HG02885 (cell line): ENCODE measurements around the gene ABCC11.
A peak's percentile ranks its signal among the peaks of the same experiment; 100 is the strongest.
"Not testable (repeated sequence)": the region's sequence is repeated elsewhere in the genome, so short reads cannot be mapped to it uniquely, and the experiment has no call there.

Source experiments
- ATAC-seq: cut with Tn5 transposase; IDR thresholded peaks from one replicate; pipeline ENCODE4 v1.9.1; 2021; ENCODE audit warnings: mild to moderate bottlenecking; ENCODE audit not compliant: unreplicated experiment, poor library complexity

ABCC11 gene

GRCh38 chr16:48204825-48205151, 42.6 kb downstream of the ABCC11 start:
- ATAC-seq = no peak

DNA sequence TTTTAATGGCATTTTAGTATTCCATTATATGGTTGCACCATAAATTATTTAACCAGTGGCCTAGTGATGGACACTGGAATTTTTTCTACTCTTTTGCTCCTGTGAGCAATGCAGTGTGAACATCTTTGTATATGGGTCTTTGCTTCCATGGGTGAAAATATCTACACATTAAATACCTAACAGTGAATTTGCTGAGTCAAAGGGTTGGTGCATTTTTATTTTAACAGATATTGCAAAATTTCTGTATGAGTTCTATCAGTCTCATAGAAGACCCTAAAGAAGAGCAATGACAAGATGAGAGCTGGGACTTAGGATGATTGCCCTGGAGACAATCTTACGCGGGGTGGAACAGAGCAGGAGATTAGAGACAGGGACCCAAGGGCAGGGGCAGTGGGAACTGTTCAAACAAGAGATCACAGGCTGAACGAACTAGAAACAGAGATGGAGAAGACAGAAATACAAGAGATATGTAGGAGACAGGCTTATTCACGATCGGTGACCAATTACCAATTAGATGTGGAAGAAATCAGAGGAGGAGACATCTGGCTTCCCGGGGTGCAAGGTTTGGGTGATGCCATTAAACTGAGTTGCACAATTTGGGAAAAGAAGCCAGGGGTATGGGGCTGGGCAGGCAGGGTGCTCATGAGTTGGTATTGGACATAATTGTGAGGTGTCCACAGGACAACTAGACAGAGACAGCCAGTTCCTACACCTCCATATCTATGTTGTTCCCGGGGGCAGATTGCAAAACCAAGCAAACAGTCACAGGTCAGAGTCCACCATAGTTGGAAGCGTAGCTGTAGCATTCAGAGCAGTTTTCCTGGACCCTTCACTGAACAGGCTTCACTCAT, 43.1 kb downstream of the ABCC11 start:
- no peak for ATAC-seq

DNA sequence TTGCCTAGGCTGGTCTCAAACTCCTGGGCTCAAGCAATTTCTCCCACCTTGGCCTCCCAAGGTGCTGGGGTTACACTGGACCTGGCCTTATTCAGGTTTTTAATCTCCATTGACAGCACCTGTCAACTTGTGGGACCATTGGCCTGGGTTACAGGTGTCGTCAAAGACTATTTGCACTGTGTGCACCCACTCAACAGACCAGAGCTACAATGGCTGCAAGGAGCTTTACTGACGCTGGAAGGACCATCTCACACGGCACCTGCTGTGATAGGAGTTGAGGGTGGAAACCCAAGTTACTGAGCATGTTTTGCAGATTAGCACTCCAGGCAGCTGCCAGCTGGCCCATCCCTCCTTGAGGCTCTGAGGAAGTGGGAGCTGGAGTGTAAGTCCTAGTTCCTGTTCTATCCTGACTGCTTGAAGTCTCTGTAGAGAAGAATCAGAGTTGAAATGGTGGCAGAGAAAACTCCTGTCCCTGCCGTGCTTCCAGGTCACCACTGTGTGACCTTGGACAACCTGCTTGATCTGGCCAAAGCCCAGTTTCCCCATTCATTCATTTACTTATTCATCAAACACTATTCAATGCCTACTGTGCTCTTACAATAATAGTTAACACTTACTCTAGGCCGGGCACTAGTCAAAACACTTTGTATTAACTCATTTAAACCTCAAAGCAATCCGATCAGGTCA, 45.7 kb downstream of the ABCC11 start:
- no peak for ATAC-seq

- ATAC-seq = no peak
Measured at GRCh38 chr16:48197294-48197693, 50.0 kb downstream of the ABCC11 start.

GRCh38 chr16:48194828-48195556, 52.3 kb downstream of the ABCC11 start:
- no peak for ATAC-seq

- ATAC-seq = no peak
Measured at GRCh38 chr16:48193846-48194245, 53.5 kb downstream of the ABCC11 start.

DNA sequence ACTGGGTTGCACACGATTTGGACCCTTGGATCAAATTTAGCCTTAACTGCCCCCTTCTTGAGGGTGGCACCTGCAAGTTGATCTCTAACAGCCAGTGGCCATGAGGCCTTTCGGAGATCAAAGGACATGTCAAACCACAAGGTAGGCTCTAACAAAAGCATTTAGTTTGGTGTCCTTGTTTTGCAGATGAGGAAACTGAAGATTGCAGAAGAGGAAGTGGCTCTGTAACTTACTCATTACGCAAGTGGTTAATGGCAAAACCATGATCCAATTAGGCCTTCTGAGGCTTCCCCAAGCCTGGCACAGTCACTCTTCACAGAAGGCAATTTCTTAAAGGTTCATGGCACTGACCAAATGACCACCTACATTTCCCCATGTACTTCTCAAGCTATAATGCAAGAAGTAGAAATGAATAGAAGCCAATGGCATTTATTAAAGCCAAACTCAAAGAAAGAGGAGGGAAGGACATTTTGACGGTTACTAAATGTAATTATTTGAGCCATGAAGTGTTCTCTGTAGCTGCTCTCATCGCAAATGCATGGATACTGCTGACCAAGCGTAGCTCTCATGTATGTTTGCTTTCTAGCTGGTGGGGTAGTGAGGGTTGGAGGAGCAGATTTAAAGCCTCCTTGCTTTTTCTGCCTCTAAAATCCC, 58.8 kb downstream of the ABCC11 start:
- ATAC-seq = peak; percentile 98

- no peak for ATAC-seq
Measured at GRCh38 chr16:48187779-48188178, 59.6 kb downstream of the ABCC11 start.

DNA sequence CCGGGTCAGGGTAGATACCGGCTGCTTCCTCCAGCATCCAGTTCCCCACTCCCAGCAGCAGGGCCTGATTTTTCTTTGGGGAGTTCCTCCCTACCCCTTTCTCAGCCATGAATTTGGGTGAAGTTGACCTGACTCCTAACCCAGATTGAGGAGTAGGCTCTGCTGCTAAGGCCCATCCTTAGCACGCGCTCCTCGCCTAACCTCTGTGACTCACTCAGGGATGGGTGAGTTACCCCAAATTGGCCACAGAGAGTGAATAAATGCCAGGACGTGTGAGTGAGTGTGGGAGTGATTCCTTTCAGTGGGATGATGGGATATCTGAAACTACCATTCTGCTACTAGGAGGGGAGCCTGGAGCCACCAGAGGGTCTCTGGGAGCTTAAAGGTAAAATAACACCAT, 62.7 kb downstream of the ABCC11 start:
- no peak for ATAC-seq

DNA sequence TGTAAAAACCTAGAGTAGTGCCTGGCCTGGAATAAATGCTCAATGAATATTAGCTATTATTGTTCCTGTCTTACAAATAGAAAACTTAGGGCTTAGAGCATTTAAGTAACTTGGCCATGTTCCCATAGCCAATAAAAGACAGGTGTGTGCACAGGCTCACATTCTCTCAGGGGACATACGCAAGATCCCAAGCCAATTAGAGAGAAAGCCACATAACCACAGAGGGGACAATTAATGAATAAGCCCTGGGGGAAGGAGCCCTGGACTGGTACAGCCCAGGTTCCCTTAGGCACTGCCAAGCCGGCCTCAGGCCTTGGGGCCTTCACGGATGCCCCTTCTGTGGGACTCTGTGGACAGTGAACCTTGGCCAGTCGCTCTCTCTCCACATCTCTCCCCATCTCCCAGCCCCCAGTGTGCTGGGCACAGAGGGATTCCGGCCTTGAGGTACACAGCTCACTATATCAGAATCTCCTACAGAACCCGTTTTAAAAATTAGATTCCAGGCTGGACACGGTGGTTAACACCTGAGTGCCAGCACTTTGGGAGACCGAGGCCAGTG, 64.3 kb downstream of the ABCC11 start:
- no peak for ATAC-seq

DNA sequence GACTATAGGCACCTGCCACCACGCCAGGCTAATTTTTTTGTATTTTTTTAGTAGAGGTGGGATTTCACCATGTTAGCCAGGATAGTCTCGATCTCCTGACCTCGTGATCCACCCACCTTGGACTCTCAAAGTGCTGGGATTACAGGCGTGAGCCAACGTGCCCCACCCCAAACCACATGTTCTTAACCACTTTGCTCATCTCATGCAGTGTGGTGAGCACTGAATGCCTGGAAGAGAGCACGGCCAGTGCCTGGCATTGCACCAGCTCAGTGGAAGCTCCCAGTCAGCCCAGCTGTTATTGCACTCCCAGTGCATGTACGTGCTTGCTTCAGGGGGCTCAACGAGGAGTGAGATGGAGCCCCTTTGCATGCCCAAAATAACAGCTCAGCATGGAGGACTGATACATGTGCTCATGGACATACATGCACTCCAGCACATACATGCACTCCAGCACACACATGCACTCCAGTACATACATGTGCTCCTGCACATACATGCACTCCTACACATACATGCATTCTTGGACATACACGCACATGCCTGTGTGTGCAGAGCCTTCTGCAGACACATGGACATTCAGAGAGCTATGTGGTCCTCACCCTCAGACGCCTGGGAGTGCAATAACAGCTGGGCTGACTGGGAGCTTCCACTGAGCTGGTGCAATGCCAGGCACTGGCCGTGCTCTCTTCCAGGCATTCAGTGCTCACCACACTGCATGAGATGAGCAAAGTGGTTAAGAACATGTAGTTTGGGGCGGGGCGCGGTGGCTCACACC, 65.4 kb downstream of the ABCC11 start:
- not testable (repeated sequence) for ATAC-seq

DNA sequence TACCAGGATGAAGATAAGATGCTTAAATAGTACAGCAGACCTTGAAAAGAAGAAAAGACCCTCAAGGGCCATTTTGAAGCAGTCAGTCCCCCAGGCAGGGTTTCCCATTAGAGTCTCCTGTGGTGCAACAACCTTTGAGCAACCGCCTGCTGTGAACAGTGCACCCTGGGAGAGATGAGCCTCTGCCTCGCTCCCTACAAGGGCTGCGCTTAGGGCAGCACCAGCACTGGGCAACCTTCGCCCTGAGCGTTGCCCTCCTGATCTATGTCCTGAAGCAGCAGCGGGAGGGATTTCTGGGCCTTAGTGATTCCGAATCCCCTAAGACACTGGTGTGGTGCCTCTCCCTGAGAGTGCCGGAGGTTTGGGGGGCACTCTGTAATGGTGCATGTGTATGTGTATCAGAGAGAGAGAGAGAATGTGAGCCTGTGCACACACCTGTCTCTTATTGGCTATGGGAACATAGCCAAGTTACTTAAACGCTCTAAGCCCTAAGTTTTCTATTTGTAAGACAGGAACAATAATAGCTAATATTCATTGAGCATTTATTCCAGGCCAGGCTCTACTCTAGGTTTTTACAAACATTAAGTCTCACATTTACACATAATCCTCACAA, 66.4 kb downstream of the ABCC11 start:
- no peak for ATAC-seq

DNA sequence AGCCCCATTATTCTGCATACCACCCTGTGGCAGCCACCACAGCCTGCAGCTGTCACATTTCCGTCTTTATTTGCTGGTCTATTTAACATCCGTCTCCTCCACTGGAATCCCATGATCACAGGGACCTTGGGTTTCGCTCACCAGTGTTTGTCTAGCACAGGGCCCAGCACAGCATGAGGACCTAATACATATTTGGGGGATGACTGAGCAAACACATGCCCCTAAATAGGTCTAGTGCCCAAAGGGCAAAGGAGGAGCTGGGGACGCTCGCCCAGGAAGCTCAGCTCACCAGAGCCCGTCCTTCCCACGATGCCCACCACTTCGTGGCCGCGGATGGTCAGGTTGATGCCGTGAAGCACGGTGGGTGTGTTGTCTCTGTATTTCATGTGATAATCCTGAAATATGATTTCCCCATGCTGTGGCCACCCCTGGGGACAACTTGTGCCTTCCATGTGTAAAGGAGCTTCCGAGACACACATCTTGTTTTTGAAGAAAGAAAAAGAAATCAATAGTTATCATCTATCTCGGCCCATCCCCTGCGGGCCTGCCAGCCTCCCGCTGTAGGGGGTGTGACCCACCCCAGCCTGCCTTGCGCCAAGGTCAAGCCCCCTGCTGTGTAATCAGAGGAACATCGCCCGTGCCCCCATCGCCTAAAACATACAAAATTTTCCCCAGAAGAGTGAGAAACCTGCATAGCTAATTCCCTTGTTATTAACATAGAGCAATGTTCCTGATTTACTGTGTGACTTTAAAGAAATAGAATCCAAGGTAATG, 70.5 kb downstream of the ABCC11 start:
- no peak for ATAC-seq

- no peak for ATAC-seq
Measured at GRCh38 chr16:48173889-48174288, 73.5 kb downstream of the ABCC11 start.

GRCh38 chr16:48172682-48173081, 74.7 kb downstream of the ABCC11 start:
- ATAC-seq = no peak

DNA sequence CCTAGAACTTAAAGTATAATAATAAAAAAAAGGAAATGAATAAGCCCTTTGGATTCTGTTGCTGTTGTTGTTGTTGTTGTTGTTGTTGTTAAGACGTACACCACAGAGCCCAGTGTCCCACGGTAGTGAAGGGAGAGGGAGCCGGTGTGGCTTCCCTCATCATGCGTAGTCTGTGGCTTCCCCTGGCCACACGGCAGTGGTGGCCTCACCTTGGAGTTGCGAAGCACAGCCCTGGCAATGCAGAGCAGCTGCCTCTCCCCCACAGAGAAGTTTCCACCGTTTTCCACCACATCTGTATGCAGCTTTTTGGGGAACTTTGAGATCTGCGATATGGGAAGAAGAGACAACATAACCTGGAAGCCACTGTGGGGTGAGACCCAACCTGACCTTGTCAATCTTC, 77.4 kb downstream of the ABCC11 start:
- ATAC-seq = no peak

DNA sequence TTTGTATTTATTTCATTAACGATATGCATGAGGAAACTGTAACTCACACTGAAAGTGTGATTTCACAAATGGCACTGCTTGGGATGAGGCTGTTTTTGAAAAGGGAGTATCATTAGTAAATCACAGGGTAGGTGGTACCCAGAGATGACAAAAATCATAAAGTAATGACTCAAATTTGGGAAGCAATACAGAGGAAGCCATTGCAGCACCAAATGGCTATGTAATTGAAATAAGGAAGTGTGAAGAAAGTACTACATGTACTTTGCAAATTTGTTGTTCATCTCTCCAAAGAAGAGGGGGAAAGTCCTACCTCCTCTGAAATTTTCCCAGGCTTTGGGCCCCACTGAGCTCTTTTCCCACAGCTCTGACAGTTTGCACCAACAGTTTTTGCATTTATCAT, 79.3 kb downstream of the ABCC11 start:
- ATAC-seq = no peak

- not testable (repeated sequence) for ATAC-seq
Measured at GRCh38 chr16:48166617-48167016, 80.7 kb downstream of the ABCC11 start.
